Daoy (cell line): Measurements from ENCODE around the gene DHRS3. TPM values are rescaled to one million over a fixed set of nuclear protein-coding genes. Genes with fewer than 3 reads are reported as not detected.

Experiments
- DNase-seq: peaks from one replicate; pipeline ENCODE4 v3.0.0-alpha.2; 2015; ENCODE audit warnings: low read depth
- total RNA-seq: library from RNA; depleted of rRNA; stranded (reverse); fragments of >200 nt; shearing (Covaris generic); gene quantifications from 2 replicates; pipeline ENCODE4 v1.2.3, GENCODE V29; 2014

DHRS3 gene
- total RNA-seq, 1 experiment from 2014 or later, result 45.8 TPM

GRCh38 chr1:12554521-12555305 lies 63.3 kb downstream of the DHRS3 start:
- no peak for DNase-seq

DNA sequence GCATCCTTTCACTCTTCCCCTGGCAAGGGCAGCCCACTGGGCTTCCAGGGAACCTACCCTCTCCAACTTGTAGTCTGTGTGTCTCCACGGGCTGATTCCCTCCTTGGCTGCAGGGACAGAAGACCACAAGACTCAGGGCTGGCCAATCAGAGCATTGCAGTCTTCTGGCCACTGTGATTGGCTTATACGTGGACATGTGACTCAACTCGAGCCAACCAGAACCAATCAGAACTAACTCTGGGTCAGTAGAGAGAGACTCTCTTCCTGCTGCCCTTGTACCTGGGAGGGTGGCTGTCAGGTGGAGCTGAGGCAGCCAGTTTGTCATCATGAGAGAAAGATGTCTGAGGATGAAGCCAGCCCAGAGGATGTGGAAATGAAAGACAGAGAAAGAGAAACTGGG lies 64.0 kb downstream of the DHRS3 start:
- DNase-seq, result peak; percentile 27

GRCh38 chr1:12552951-12553921 lies 64.8 kb downstream of the DHRS3 start:
- no peak for DNase-seq

DNA sequence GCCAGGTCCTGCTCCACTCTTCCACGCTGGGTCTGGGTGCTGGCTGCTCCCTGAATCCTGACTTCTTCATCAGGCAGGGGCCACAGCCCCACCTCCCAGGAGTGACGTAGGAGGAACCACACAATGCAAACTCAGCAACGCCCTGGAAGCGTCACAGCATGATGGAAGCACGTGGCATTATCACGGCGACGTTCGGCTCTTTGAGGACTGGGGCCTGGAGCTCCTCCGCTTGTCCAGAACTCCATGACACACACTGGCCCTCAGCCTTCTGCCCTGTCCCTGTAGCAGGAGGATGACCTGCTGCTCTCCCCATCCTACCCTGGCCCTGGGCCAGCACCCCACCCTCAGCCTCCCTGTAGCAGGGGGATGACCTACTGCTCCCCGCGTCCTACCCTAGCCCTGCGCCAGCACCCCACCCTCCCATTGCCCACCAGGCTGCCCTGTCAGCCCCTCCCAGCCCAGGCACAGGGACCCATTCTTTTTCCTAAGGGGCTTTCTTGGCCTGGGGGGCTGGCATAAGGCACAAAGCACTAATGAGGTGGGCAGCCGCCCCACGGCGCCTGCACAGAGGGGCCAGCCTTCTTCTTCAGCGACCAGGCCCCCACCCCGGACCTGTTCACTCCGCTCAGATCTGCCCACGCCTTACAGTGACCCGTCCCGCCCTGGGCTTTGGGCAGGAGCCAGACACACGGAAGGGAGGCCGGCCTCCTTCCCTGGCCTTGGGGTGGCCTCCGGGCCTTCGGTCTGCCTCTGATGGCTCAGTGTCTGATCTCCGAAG lies 65.7 kb downstream of the DHRS3 start:
- DNase-seq, result no peak

DNA sequence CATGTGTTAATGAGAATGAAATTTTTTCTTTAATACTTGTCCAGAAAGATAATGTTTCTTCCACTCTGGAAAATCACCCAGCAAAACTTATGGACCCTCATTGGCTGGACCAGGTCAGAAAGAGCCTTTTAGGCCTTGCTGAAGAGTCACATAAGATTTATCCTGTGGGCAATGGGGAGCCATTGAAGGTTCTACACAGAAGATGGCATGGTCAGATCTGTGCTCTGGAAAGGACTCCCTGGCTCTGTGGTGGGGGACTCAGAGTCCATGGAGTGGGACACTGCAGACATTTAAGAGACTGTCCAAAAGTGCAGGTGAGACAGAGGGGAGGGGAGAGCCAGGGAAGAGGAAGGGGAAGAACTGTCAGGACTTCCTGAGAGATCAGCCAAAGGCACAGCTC lies 66.4 kb downstream of the DHRS3 start:
- DNase-seq, result no peak

- DNase-seq, result peak; percentile 94
Measured at GRCh38 chr1:12549460-12550349, 68.3 kb downstream of the DHRS3 start.

DNA sequence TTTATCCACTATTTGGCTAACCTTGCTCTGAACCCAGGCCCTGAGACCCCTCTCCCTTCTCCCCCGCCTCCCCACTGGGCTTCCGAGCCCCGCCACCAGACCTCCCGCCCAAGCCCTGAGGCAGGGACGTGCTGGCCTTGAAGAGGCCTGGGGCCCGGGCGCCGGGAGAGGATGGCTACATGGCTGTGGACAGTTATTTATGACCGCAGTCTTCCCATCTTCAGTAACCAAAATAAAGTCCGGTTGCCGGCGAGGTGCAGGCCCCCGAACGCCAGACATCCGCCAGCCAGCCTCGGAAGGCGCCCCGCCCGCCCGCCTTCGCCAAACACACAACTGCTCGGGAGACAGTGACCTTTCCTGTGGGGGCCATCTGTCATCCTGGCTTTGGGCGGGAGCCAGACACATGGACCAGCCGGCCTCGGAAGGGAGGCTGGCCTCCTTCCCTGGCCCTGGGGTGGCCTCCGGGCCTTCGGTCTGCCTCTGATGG lies 69.0 kb downstream of the DHRS3 start:
- DNase-seq, result no peak

GRCh38 chr1:12548279-12548972 lies 69.6 kb downstream of the DHRS3 start:
- DNase-seq, result no peak

DNA sequence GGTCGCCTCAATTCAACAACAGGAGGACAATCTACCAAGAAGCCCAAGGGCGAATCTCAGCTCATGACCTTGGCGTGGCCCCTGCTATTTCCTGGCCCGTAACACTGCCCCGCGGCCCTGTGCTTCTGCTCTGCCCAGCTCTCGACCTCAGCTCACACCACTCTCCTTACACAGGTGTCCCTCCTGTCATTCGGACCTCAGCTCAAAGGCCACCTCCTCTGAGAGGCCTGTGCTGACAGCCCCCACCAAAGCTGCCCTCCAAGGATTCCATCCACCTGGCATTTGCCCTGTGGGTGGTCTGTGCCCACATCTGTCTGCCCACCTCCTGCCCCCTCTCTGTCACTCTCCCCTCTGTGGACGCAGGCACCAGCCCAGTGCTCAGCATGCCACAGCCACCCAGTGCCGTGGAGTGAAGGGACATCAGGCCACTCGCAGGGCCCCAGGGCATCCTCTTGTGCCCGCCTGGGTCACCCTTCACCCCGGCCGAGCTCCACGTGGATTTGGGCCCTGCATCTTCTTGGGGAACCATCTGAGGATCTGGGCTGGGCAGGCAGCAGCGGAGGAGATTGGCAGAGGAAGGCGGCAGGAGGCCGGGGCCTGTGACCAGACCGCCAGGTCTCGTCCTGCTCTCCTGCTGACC lies 70.3 kb downstream of the DHRS3 start:
- DNase-seq, result no peak

- DNase-seq, result no peak
Measured at GRCh38 chr1:12546771-12547585, 71.0 kb downstream of the DHRS3 start.

DNA sequence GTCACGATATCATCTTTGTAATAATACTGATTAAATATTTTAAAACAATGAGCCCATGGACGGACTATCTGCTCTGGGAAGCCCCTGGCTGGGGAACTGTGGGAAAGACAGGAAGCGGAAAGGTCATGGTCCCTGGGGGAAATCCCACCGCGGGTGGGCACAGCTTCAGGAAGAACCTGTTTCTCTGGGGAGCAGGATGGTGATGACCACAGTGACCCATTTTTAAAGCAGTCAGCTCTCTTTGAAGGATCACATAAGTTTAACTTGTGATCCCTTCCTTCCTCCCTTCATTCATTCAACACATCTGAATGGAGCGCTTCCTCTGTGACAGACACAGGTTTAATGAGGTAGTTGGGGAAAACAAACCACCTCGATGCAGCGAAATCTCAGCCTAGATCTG lies 73.0 kb downstream of the DHRS3 start:
- DNase-seq, result peak; percentile 61

DNA sequence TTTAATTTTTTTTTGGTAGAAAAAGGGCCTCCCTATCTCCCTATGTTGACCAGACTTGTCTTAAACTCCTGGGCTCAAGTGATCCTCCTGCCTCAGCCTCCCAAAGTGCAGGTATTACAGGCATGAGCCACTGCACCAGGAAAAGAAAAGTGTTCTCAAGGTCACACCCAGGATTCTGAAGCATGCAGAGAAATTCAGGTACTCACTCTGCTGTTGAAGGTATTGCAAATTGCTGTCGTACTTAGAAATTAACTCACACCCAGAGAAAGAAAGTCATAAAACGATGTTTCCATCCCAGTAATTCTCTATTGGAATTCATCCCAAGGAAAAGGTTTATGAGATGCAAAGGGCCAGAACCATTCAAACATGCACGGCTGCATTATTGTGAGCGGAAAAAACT lies 73.7 kb downstream of the DHRS3 start:
- DNase-seq, result no peak

DNA sequence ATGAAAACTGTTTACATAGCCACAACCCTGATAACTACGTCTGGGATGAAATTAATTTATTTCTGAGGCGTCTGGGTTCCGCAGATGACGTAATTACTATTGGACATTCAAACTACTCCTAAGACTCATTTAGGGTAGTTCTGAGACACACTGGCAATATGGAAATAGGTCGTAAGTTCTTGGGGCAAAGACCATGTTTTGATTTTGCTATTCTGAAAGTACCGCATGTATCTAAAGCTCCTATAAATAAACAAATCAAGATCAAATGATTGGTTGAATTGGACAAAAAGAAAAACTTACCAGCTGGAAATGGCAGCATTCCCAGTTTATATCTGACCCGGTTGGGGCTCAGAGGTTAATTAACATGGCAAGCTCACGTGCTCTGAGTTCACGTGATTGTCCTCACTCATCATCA lies 74.3 kb downstream of the DHRS3 start:
- no peak for DNase-seq

- DNase-seq, result no peak
Measured at GRCh38 chr1:12542616-12543592, 75.1 kb downstream of the DHRS3 start.

DNA sequence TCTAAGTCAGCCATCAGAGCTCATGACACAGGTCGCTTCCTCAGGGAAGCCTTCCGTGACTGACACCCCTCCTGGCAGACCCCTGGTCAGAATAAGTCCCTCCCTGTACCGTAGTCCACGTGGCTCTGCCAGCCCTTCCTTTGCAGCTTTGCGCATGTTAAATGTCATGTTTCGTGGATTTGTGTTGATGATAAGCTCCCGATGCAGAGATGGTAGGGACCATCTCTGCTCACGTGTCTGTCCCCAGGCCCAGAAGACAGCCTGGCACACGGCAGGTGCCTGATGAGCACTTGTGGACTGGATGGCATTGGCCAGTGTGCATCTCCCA lies 75.9 kb downstream of the DHRS3 start:
- DNase-seq, result no peak

DNA sequence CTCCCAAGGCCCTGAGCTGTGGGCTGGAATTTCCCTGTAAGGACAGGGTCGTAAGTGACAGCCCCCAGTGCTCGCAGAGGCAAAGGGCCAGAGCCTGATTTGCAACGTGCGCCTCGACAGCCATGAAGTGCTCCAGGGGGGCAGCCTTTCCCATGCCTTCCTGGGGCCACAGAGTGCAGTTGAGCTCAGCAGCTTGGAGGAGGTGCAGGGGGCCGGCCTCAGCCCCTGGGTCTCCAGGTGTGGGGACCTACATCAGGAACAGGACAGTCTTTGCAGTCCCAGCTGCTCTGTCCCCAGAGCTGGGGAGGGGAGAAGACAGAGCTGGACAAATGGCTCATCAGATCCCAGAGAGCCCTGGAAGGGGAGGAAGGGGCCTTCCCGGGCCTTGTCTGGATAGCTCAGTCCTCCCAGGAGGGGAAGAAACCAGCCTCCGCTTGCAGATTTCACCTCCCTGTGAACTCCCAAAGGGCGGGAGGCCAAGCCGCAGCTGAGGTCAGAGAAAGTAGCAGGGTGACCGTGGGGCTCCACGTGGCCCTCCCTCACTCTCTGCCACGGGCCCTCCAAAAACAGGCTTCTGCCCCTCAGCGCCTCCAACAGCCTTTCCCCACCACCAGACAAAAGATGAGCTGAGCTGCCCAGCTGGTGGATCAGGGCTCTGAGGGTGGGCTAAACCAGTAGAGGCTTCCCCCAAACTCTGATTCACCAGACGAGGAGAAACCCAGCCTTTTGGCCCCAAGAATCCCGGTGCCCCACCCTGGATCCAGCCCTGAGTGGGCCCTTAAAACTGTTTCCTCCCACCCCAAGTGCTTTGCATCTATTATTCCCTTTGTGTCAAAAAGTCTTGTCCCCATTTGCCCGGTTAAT lies 76.5 kb downstream of the DHRS3 start:
- peak; percentile 75 for DNase-seq
